ENCODE results near the gene KRT7.

GRCh38 chr12:52183544-52183910, 49.5 kb upstream of the KRT7 start:
- no peak for TF ChIP-seq CTCF (conservative IDR thresholded peaks at IDR 0.05)
- TF ChIP-seq EZH2 (IDR thresholded peaks at IDR 0.05; ENCODE audit: low read depth) = no peak
